ENCODE measurements around the gene SLC8B1. TPM values are rescaled to one million over a fixed set of nuclear protein-coding genes. Genes with fewer than 3 reads are reported as not detected.

The SLC8B1 gene
- total RNA-seq, 1 experiment from 2014 or later = 8.2 TPM

DNA sequence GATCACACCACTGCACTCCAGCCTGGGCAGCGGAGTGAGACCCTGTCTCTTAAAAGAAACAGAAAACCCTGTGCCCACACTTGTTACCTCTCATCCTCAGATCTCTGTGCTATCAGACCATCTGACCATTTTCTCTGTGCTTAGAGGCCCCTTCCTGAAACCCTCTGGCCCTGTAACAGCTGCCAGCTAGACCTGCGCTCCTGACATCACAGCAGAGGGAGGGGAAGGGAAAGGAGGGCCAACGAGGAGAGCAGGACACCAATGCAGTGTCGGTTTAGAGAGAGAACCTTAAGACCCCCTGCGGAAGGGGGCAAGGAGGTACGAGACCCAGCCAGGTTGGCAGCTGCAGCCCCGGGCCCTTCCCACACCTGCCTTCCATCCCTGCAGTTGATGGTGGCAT, 42.4 kb downstream of the SLC8B1 start:
- no peak overlapping the region for H3K27ac ChIP-seq (ENCODE audit: low read depth, low read length, poor library complexity, severe bottlenecking)
- TF ChIP-seq, protein P1, sequence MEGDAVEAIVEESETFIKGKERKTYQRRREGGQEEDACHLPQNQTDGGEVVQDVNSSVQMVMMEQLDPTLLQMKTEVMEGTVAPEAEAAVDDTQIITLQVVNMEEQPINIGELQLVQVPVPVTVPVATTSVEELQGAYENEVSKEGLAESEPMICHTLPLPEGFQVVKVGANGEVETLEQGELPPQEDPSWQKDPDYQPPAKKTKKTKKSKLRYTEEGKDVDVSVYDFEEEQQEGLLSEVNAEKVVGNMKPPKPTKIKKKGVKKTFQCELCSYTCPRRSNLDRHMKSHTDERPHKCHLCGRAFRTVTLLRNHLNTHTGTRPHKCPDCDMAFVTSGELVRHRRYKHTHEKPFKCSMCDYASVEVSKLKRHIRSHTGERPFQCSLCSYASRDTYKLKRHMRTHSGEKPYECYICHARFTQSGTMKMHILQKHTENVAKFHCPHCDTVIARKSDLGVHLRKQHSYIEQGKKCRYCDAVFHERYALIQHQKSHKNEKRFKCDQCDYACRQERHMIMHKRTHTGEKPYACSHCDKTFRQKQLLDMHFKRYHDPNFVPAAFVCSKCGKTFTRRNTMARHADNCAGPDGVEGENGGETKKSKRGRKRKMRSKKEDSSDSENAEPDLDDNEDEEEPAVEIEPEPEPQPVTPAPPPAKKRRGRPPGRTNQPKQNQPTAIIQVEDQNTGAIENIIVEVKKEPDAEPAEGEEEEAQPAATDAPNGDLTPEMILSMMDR (conservative IDR thresholded peaks at IDR 0.05; ENCODE audit: low read depth, low read length) = no peak
- no peak for TF ChIP-seq EZH2 (IDR thresholded peaks at IDR 0.05; ENCODE audit: borderline replicate concordance, low read depth, low read length, poor library complexity, severe bottlenecking)
- H3K9me3 ChIP-seq (ENCODE audit: low read depth, low read length, poor library complexity, severe bottlenecking) = no peaks in the 10 kb centered on the region
- no peak for DNase-seq (ENCODE audit: low spot score)
- H3K4me3 ChIP-seq (ENCODE audit: low read depth, low read length, poor library complexity, severe bottlenecking) = no peak overlapping the region
- BruUV-seq (replicated peaks) = no TSS peak
- CTCF ChIA-PET = no interaction called here
- H3K27me3 ChIP-seq (replicated peaks; ENCODE audit: insufficient read depth, low read depth, low read length, poor library complexity) = no peaks in the 10 kb centered on the region
- POLR2A ChIA-PET (ENCODE audit: low non-redundant PET) = interaction anchor here (0.6 kb wide), 1 partner anchor 75 kb away, joined by 12 read pairs; no protein-coding TSS in a partner anchor
- H3K4me1 ChIP-seq (ENCODE audit: insufficient read depth, low read length, poor library complexity, severe bottlenecking) = no peaks in the 10 kb centered on the region
- intact Hi-C loops (cut with micrococcal nuclease; ENCODE audit: unreplicated experiment) = no loop called here
- H3K36me3 ChIP-seq (ENCODE audit: insufficient read depth, low read length, poor library complexity, severe bottlenecking) = no peaks in the 10 kb centered on the region

DNA sequence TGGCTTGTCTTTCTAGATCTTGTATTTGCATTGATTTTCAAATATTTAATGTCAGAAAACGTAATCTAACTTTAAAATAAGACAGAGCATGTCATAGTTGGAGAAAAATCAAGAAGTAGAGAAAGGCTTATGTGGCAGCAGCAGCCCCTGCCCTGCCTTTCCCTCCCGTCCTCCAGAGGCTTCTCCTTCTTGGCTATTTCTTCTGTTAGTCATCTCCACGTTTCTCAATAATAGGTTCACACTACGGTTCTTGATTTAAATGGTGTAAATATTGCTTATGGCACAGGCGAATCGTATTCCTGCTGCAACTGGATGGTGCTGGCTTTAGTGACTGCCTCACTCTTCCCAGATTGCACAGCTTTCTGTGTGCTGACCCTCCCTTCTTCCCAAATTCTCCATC, 42.8 kb downstream of the SLC8B1 start:
- ChIA-PET CTCF (no interaction called here), POLR2A (ENCODE audit: low non-redundant PET) (no interaction called here)
- no peak for DNase-seq (ENCODE audit: low spot score)
- intact Hi-C loops (cut with micrococcal nuclease; ENCODE audit: unreplicated experiment) = no loop called here
- Histone ChIP-seq H3K27me3 (replicated peaks; ENCODE audit: insufficient read depth, low read depth, low read length, poor library complexity) (no peaks in the 10 kb centered on the region), H3K27ac (ENCODE audit: low read depth, low read length, poor library complexity, severe bottlenecking) (no peak overlapping the region), H3K36me3 (ENCODE audit: insufficient read depth, low read length, poor library complexity, severe bottlenecking) (no peaks in the 10 kb centered on the region), H3K9me3 (ENCODE audit: low read depth, low read length, poor library complexity, severe bottlenecking) (no peaks in the 10 kb centered on the region), H3K4me3 (ENCODE audit: low read depth, low read length, poor library complexity, severe bottlenecking) (no peak overlapping the region), H3K4me1 (ENCODE audit: insufficient read depth, low read length, poor library complexity, severe bottlenecking) (no peaks in the 10 kb centered on the region)
- no TSS peak for BruUV-seq (replicated peaks)
- TF ChIP-seq, protein P1 (conservative IDR thresholded peaks at IDR 0.05; ENCODE audit: low read depth, low read length) = no peak
- no peak for TF ChIP-seq EZH2 (IDR thresholded peaks at IDR 0.05; ENCODE audit: borderline replicate concordance, low read depth, low read length, poor library complexity, severe bottlenecking)

DNA sequence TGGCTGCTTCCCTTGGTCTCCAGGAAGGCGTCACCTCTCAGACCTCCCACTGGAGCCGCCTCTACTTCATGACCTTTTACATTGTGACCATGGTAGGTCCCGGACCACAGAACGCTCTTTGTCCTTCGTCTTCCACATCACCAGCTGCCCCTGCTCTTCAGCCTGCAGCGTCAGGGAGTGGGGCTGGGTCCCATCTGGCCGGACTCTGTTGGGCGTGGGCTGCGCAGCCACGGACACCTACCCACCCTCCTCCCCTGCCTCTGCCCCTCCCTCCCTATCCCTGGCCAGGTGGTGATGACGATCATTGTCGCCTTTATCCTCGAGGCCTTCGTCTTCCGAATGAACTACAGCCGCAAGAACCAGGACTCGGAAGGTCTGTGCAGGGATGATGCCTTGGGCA, 43.3 kb downstream of the SLC8B1 start:
- POLR2A ChIA-PET (ENCODE audit: low non-redundant PET) = no interaction called here
- Histone ChIP-seq H3K4me3 (ENCODE audit: low read depth, low read length, poor library complexity, severe bottlenecking) (no peak overlapping the region), H3K9me3 (ENCODE audit: low read depth, low read length, poor library complexity, severe bottlenecking) (no peaks in the 10 kb centered on the region), H3K36me3 (ENCODE audit: insufficient read depth, low read length, poor library complexity, severe bottlenecking) (no peaks in the 10 kb centered on the region), H3K27me3 (replicated peaks; ENCODE audit: insufficient read depth, low read depth, low read length, poor library complexity) (no peaks in the 10 kb centered on the region), H3K4me1 (ENCODE audit: insufficient read depth, low read length, poor library complexity, severe bottlenecking) (no peaks in the 10 kb centered on the region), H3K27ac (ENCODE audit: low read depth, low read length, poor library complexity, severe bottlenecking) (no peak overlapping the region)
- CTCF ChIA-PET = no interaction called here
- intact Hi-C loops (cut with micrococcal nuclease; ENCODE audit: unreplicated experiment) = no loop called here
- no TSS peak for BruUV-seq (replicated peaks)
- TF ChIP-seq EZH2 (IDR thresholded peaks at IDR 0.05; ENCODE audit: borderline replicate concordance, low read depth, low read length, poor library complexity, severe bottlenecking) = no peak
- TF ChIP-seq, protein P1 (conservative IDR thresholded peaks at IDR 0.05; ENCODE audit: low read depth, low read length) = no peak
- DNase-seq (ENCODE audit: low spot score) = no peak
